ENCODE measurements around the gene SGCA. TPM values are rescaled to one million over a fixed set of nuclear protein-coding genes. Genes with fewer than 3 reads are reported as not detected.

Gene SGCA
- total RNA-seq, 2 donors from 2014 or later: 1.3 TPM; not detected in 1

GRCh38 chr17:50185631-50186471 lies 20.0 kb downstream of the SGCA start:
- no peaks in the 10 kb centered on the region for H3K36me3 ChIP-seq (replicated peaks in 1 of 2; ENCODE audit: insufficient read depth in 1 of 2, low read depth in 2 of 2)
- H3K4me3 ChIP-seq: no peak overlapping the region
- DNase-seq (no peak), ATAC-seq (no peak)
- intact Hi-C loops (cut with DNase I): no loop called here
- WGBS, 2 donors: 73 to 77% methylated on average over 21 to 31 of the region's 31 CpGs
- H3K4me1 ChIP-seq: no peaks in the 10 kb centered on the region
- H3K9me3 ChIP-seq: no peaks in the 10 kb centered on the region
- H3K27me3 ChIP-seq: no peaks in the 10 kb centered on the region
- no peak overlapping the region for H3K27ac ChIP-seq
- TF ChIP-seq POLR2A (IDR thresholded peaks at IDR 0.05) (no peak), CTCF (IDR thresholded peaks at IDR 0.05) (no peak)

DNA sequence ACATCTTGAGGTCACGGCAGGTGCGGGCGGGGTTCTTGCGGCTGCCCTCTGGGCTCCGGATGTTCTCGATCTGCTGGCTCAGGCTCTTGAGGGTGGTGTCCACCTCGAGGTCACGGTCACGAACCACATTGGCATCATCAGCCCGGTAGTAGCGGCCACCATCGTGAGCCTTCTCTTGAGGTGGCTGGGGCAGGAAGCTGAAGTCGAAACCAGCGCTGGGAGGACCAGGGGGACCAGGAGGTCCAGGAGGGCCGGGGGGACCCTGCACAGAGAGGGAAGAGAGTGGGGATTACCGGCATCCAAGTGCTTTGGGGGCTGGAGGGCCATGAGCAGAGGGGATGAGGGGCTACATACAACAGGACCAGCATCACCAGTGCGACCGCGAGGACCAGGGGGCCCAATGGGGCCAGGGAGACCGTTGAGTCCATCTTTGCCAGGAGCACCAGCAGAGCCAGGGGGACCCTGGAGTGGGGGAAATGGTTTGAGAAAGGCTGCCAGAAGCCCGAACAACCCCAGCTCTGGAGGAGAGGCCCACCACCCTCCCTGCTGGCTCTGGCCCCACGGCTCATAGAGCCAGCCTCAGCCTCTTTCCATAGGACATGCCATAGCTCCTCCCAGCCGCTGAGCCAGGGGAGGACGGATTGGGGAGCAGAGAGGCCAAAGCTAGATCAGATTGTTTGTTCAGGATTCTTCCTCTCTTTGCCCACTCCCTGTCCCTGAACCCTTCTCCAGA lies 21.0 kb downstream of the SGCA start:
- WGBS, 2 donors: 73 to 81% methylated on average over 16 to 24 of the region's 24 CpGs
- Histone ChIP-seq H3K9me3 (no peaks in the 10 kb centered on the region), H3K27me3 (no peaks in the 10 kb centered on the region), H3K4me1 (no peaks in the 10 kb centered on the region), H3K36me3 (replicated peaks in 1 of 2; ENCODE audit: insufficient read depth in 1 of 2, low read depth in 2 of 2) (no peaks in the 10 kb centered on the region), H3K27ac (no peak overlapping the region), H3K4me3 (no peak overlapping the region)
- intact Hi-C loops (cut with DNase I): no loop called here
- no peak for TF ChIP-seq POLR2A (IDR thresholded peaks at IDR 0.05)
- TF ChIP-seq CTCF (IDR thresholded peaks at IDR 0.05): no peak
- DNase-seq (no peak), ATAC-seq (no peak)

- Histone ChIP-seq H3K27me3 (no peaks in the 10 kb centered on the region), H3K9me3 (no peaks in the 10 kb centered on the region), H3K27ac (no peak overlapping the region), H3K36me3 (replicated peaks in 1 of 2; ENCODE audit: insufficient read depth in 1 of 2, low read depth in 2 of 2) (no peaks in the 10 kb centered on the region), H3K4me1 (no peaks in the 10 kb centered on the region), H3K4me3 (no peak overlapping the region)
- no peak for TF ChIP-seq CTCF (IDR thresholded peaks at IDR 0.05)
- no peak for TF ChIP-seq POLR2A (IDR thresholded peaks at IDR 0.05)
- intact Hi-C loops (cut with DNase I): no loop called here
- no peak for DNase-seq
- no peak for ATAC-seq
- WGBS, 2 donors: 66 to 67% methylated on average over 4 of the region's 4 CpGs
Observed at GRCh38 chr17:50187394-50187725, 21.6 kb downstream of the SGCA start.

DNA sequence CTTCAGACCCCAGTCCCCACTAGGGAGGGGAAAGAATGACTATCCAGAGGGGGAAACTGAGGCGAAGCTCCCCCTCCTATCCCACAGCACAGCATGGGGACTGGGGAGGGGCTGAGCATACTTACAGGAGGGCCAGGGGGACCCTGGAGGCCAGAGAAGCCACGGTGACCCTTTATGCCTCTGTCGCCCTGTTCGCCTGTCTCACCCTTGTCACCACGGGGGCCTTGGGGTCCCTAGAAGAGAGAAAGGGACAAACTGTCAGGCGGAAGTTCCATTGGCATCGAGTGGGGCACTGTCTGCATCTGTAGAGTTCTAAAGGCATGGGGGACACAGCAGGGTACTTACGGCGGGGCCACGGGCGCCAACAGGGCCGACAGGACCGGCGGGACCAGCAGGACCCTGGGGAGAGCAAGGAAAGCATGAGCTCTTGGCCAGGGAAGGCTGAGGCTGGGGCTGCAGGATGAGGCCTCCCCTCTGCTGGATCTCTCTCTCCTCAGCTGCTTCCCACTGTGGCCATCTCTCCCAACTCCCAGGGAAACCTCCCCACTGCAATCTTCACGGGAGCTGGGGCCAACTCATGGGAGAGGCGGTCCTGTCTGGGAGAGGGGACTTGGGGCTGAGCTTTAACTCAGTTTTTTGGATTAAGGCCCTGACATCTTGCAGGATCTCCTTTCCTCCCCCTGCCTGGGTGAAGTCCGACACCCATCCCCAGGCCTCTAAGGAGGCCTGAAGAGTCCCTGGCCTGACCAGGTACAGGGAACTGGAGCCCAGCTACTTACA lies 22.1 kb downstream of the SGCA start:
- ATAC-seq: no peak

More for the DNA sequence above, 22.1 kb downstream of the SGCA start:
- no peaks in the 10 kb centered on the region for H3K4me1 ChIP-seq
- H3K4me3 ChIP-seq: no peak overlapping the region
- H3K27ac ChIP-seq: no peak overlapping the region
- H3K36me3 ChIP-seq (replicated peaks in 1 of 2; ENCODE audit: insufficient read depth in 1 of 2, low read depth in 2 of 2): no peaks in the 10 kb centered on the region
- no peaks in the 10 kb centered on the region for H3K27me3 ChIP-seq
- TF ChIP-seq POLR2A (IDR thresholded peaks at IDR 0.05) (no peak), CTCF (IDR thresholded peaks at IDR 0.05) (no peak)
- no peaks in the 10 kb centered on the region for H3K9me3 ChIP-seq
- WGBS, 2 donors: 75 to 80% methylated on average over 13 to 17 of the region's 17 CpGs
- intact Hi-C loops (cut with DNase I): no loop called here
- no peak for DNase-seq

Measured in body of pancreas (tissue), 4 donors.